Fibroblast of the aortic adventitia (primary cell): Measurements from ENCODE around the gene RAD51B. TPM values are rescaled to one million over a fixed set of nuclear protein-coding genes. Genes with fewer than 3 reads are reported as not detected.

Source experiments
- DNase-seq: peaks from one replicate; pipeline ENCODE4 v3.0.0-alpha.2; 2010; ENCODE audit warnings: low read depth
- H3K4me3 ChIP-seq: 2 replicates; pipeline ENCODE4 v1.5.1; 2011; ENCODE audit warnings: low read depth, mild to moderate bottlenecking, control low read depth, low read length, moderate library complexity
- CTCF ChIP-seq: IDR thresholded peaks from 2 replicates; pipeline ENCODE4 v1.5.1; 2011; ENCODE audit warnings: mild to moderate bottlenecking, low read length, control low read depth, inconsistent platforms; ENCODE audit not compliant: insufficient read depth
- total RNA-seq: library from RNA; depleted of rRNA; stranded (reverse); fragments of >200 nt; gene quantifications from 2 replicates; pipeline ENCODE4 v1.2.3, GENCODE V29; 2012; ENCODE audit warnings: low replicate concordance

RAD51B gene
- total RNA-seq, 1 donor = 28.7 TPM

GRCh38 chr14:68704736-68705720 is 885.4 kb downstream of the RAD51B start:
- peak; percentile 53 for DNase-seq
- TF ChIP-seq CTCF = no peak
- H3K4me3 ChIP-seq = no peak overlapping the region

- no peak for DNase-seq
- H3K4me3 ChIP-seq = no peak overlapping the region
- no peak for TF ChIP-seq CTCF
Measured at GRCh38 chr14:68705741-68706283, 886.2 kb downstream of the RAD51B start.

GRCh38 chr14:68707482-68707881 is 887.9 kb downstream of the RAD51B start:
- no peak for TF ChIP-seq CTCF
- no peak overlapping the region for H3K4me3 ChIP-seq
- no peak for DNase-seq

GRCh38 chr14:68708343-68708742 is 888.8 kb downstream of the RAD51B start:
- DNase-seq = no peak
- TF ChIP-seq CTCF = no peak
- H3K4me3 ChIP-seq = no peak overlapping the region

GRCh38 chr14:68709007-68709406 is 889.4 kb downstream of the RAD51B start:
- TF ChIP-seq CTCF = no peak
- H3K4me3 ChIP-seq = no peak overlapping the region
- no peak for DNase-seq

- TF ChIP-seq CTCF = no peak
- H3K4me3 ChIP-seq = no peak overlapping the region
- DNase-seq = no peak
Measured at GRCh38 chr14:68710776-68711175, 891.2 kb downstream of the RAD51B start.
